Measurements from ENCODE around the gene CTTNBP2.

GRCh38 chr7:117690147-117690546 lies 183.1 kb downstream of the CTTNBP2 start:
- TF ChIP-seq GATA3 (IDR thresholded peaks at IDR 0.05; ENCODE audit: low read depth, low read length) (no peak), GATA2 (IDR thresholded peaks at IDR 0.05; ENCODE audit: low read depth, low read length) (no peak)

All from SH-SY5Y (cell line).